ENCODE results near the gene SMIM17.
"Not testable (repeated sequence)": the region's sequence is repeated elsewhere in the genome, so short reads cannot be mapped to it uniquely, and the experiment has no call there.

Gene SMIM17

GRCh38 chr19:56667311-56667870 lies 24.4 kb downstream of the SMIM17 start:
- H3K4me3 ChIP-seq (ENCODE audit: low read depth, low read length), result no peak overlapping the region
- DNase-seq (ENCODE audit: low read depth), result no peak
- no peak for TF ChIP-seq CTCF (IDR thresholded peaks at IDR 0.05; ENCODE audit: control insufficient read depth, extremely low read depth, insufficient read depth)

- no peak overlapping the region for H3K4me3 ChIP-seq (ENCODE audit: low read depth, low read length)
- TF ChIP-seq CTCF (IDR thresholded peaks at IDR 0.05; ENCODE audit: control insufficient read depth, extremely low read depth, insufficient read depth), result no peak
- DNase-seq (ENCODE audit: low read depth), result no peak
Measured at GRCh38 chr19:56668676-56669075, 25.7 kb downstream of the SMIM17 start.

GRCh38 chr19:56670401-56670960 lies 27.5 kb downstream of the SMIM17 start:
- H3K4me3 ChIP-seq (ENCODE audit: low read depth, low read length), result no peak overlapping the region
- no peak for DNase-seq (ENCODE audit: low read depth)
- TF ChIP-seq CTCF (IDR thresholded peaks at IDR 0.05; ENCODE audit: control insufficient read depth, extremely low read depth, insufficient read depth), result no peak

- no peak overlapping the region for H3K4me3 ChIP-seq (ENCODE audit: low read depth, low read length)
- TF ChIP-seq CTCF (IDR thresholded peaks at IDR 0.05; ENCODE audit: control insufficient read depth, extremely low read depth, insufficient read depth), result no peak
Measured at GRCh38 chr19:56670961-56671612, 28.1 kb downstream of the SMIM17 start.

GRCh38 chr19:56671613-56671994 lies 28.6 kb downstream of the SMIM17 start, which contains the start of gene ZNF835:
Gene ZNF835 (minus strand): TSS chr19:56671757. CDS start chr19:56665198, 6,559 bp downstream.
- TF ChIP-seq CTCF (IDR thresholded peaks at IDR 0.05; ENCODE audit: control insufficient read depth, extremely low read depth, insufficient read depth), result no peak
- no peak within 1 kb of the TSS for H3K4me3 ChIP-seq (ENCODE audit: low read depth, low read length)
- no peak for DNase-seq (ENCODE audit: low read depth)

More at GRCh38 chr19:56670961-56671612, 28.1 kb downstream of the SMIM17 start:
- no peak for DNase-seq (ENCODE audit: low read depth)

GRCh38 chr19:56672610-56673009 lies 29.7 kb downstream of the SMIM17 start:
- not testable (repeated sequence) for DNase-seq (ENCODE audit: low read depth); H3K4me3 ChIP-seq (ENCODE audit: low read depth, low read length)

- H3K4me3 ChIP-seq (ENCODE audit: low read depth, low read length), result no peak overlapping the region
- TF ChIP-seq CTCF (IDR thresholded peaks at IDR 0.05; ENCODE audit: control insufficient read depth, extremely low read depth, insufficient read depth), result no peak
Measured at GRCh38 chr19:56678205-56678604, 35.2 kb downstream of the SMIM17 start.

More at GRCh38 chr19:56678205-56678604, 35.2 kb downstream of the SMIM17 start:
- no peak for DNase-seq (ENCODE audit: low read depth)

All from LNCaP clone FGC (cell line).